BE2C (cell line): Measurements from ENCODE around the gene BMP4.
A peak's percentile ranks its signal among the peaks of the same experiment; 100 is the strongest.

Experiments used
- DNase-seq: peaks from one replicate; pipeline ENCODE4 v3.0.0-alpha.2; 2020
- H3K27me3 ChIP-seq: fragments of 250-450 bp; sonication (Bioruptor Pico); 2 replicates; pipeline ENCODE4 v1.5.1; 2020; ENCODE audit warnings: mild to moderate bottlenecking
- H3K36me3 ChIP-seq: fragments of 250-450 bp; sonication (Bioruptor Pico); 2 replicates; pipeline ENCODE4 v1.5.1; 2020; ENCODE audit warnings: mild to moderate bottlenecking
- H3K4me1 ChIP-seq: fragments of 250-450 bp; sonication (Bioruptor Pico); 2 replicates; pipeline ENCODE4 v1.5.1; 2020
- H3K4me3 ChIP-seq: 2 replicates; pipeline ENCODE4 v1.5.1; 2011; ENCODE audit warnings: low read depth, low read length
- H3K9me3 ChIP-seq: fragments of 250-450 bp; sonication (Bioruptor Pico); 2 replicates; pipeline ENCODE4 v1.5.1; 2020
- CTCF ChIP-seq: IDR thresholded peaks from 2 replicates; pipeline ENCODE4 v1.5.1; 2012; ENCODE audit warnings: mild to moderate bottlenecking, low read depth, low read length

Gene BMP4

GRCh38 chr14:53929871-53930715 is 26.5 kb downstream of the BMP4 start:
- Histone ChIP-seq H3K36me3 (no peaks in the 10 kb centered on the region), H3K4me1 (no peaks in the 10 kb centered on the region), H3K4me3 (no peak overlapping the region), H3K9me3 (no peaks in the 10 kb centered on the region), H3K27me3 (no peaks in the 10 kb centered on the region; the same call in 1 of the 2 replicates)
- DNase-seq, result peak; percentile 36
- TF ChIP-seq CTCF, result peak; percentile 74

DNA sequence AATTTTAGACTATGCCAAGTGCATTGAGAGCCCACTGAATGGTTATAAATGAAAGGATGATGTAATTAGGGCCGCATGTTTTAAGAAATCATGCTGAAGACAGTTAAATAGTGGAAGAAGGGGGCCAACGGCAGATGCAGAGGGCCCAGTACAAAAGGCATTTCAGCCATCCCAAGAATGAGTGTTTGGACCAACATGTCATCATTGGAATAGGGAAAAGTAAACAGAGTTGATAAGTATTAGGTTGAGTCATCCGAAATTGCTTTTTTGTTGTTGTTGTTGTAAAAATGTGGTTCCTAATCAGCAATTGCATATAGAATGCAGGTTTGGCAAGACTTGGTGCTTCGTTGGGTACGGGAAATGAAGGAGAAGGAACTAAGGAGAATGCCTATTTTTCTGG is 29.5 kb downstream of the BMP4 start:
- Histone ChIP-seq H3K4me1 (no peaks in the 10 kb centered on the region), H3K9me3 (no peaks in the 10 kb centered on the region), H3K27me3 (peaks cover 4% of the 10 kb centered on the region; the same call in 1 of the 2 replicates), H3K36me3 (no peaks in the 10 kb centered on the region), H3K4me3 (no peak overlapping the region)
- no peak for TF ChIP-seq CTCF
- DNase-seq, result no peak

DNA sequence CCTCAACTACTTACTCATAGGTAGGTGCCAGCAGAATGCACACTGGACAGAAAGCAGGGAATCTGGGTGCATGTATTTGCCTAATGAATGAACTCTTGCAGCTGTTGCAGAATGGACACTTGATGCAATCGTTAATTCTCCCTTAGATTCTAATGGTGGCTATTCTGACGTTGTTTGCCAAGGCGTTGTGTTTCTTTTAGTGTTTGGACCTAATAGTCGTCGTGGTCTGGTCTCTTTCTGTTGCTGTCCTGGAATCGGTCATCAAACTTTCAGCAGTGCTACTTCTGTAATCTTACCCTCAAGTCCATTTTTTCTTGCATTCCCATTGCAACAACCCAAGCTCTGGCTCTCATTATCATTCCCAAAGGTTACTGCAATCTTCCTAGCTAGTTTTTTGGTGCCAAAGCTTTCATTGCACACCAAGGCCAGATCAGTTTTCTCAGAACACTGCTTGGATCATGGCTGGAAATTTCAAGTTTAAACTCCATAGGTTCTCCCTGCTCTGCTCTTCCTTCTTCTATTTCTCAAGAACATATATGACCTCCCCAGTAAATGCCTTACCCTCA is 31.3 kb downstream of the BMP4 start:
- no peaks in the 10 kb centered on the region for H3K9me3 ChIP-seq
- H3K4me1 ChIP-seq, result no peaks in the 10 kb centered on the region
- H3K4me3 ChIP-seq, result no peak overlapping the region
- H3K36me3 ChIP-seq, result no peaks in the 10 kb centered on the region
- DNase-seq, result no peak
- peaks cover 16% of the 10 kb centered on the region for H3K27me3 ChIP-seq
- no peak for TF ChIP-seq CTCF

DNA sequence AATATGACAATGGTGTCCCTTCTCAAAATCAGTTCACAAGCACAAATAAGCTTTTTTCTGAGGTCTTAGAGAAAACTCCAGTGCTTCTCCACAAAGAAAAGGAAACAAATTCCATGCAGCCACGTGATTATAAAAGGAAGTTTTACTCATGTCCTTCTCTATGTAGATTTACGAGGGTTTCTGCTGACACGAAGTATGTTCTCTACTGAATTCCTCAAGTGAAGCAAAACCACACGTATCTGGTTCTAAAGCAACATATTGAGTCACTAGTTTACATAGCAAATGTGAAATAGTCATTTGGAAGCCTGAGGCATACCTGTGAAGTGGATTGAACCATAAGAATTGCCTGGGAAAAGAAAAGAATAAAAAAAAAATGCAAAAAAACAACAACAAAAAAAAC is 31.9 kb downstream of the BMP4 start:
- Histone ChIP-seq H3K27me3 (peaks cover 19% of the 10 kb centered on the region), H3K4me3 (no peak overlapping the region), H3K4me1 (no peaks in the 10 kb centered on the region), H3K36me3 (no peaks in the 10 kb centered on the region), H3K9me3 (no peaks in the 10 kb centered on the region)
- DNase-seq, result no peak
- TF ChIP-seq CTCF, result no peak

DNA sequence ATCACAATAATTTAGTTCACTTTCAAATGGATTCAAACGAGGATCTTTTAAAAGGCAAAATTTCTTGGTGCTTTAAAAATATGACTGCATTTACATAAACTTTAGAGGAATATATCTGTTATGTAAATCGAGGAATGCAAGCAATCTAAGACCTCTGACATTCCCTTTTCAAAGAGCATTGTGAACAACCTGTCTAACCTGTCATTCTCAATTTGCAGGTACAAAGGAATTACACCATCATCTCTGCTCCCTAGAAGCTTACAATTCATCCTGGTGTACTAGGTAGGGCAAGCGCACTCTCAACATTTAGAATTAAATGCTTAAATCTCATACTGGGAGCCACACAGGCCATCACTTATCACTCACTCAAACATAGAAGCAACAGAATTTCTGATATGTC is 35.6 kb downstream of the BMP4 start:
- no peak overlapping the region for H3K4me3 ChIP-seq
- H3K9me3 ChIP-seq, result no peaks in the 10 kb centered on the region
- no peaks in the 10 kb centered on the region for H3K36me3 ChIP-seq
- no peak for TF ChIP-seq CTCF
- no peak for DNase-seq
- peaks cover 23% of the 10 kb centered on the region for H3K27me3 ChIP-seq
- H3K4me1 ChIP-seq, result no peaks in the 10 kb centered on the region

- no peak for DNase-seq
- TF ChIP-seq CTCF, result no peak
- Histone ChIP-seq H3K36me3 (no peaks in the 10 kb centered on the region), H3K27me3 (peaks cover 13% of the 10 kb centered on the region), H3K4me3 (no peak overlapping the region), H3K9me3 (no peaks in the 10 kb centered on the region), H3K4me1 (no peaks in the 10 kb centered on the region)
Measured at GRCh38 chr14:53916239-53916638, 40.4 kb downstream of the BMP4 start.
